IMR-90 (cell line): ENCODE measurements around the gene SLC2A13. TPM values are rescaled to one million over a fixed set of nuclear protein-coding genes. Genes with fewer than 3 reads are reported as not detected.

Experiments
- ATAC-seq: fragments of 200-7000 bp; cut with Tn5 transposase; 2 replicates; pipeline ENCODE4 v1.9.1; 2020; ENCODE audit warnings: low read depth, mild to moderate bottlenecking, moderate library complexity
- BruUV-seq: library from RNA; stranded (reverse); fragments of 400-500 nt; replicated peaks from 2 replicates; lab custom pipeline; 2021; lab: Mats Ljungman, UMichigan
- CTCF ChIA-PET: fragments of 300-600 bp; formaldehyde crosslinking; extraction: SDS; loops from one replicate; lab custom pipeline; 2021; ENCODE audit warnings: antibody characterized with exemption; lab: Yijun Ruan, JAX
- POLR2A ChIA-PET: fragments of 300-600 bp; sonication (Branson Sonifier 250); formaldehyde crosslinking; loops from one replicate; lab custom pipeline; 2022; ENCODE audit warnings: antibody characterized with exemption; ENCODE audit not compliant: unreplicated experiment; lab: Charles Lee
- DNase-seq: peaks from one replicate; pipeline ENCODE4 v3.0.0; 2013
- H2AFZ ChIP-seq: replicated peaks from 2 replicates; pipeline ENCODE3; 2013; ENCODE audit warnings: low read length, mild to moderate bottlenecking; ENCODE audit not compliant: poor library complexity
- H2AK5ac ChIP-seq: 2 replicates; pipeline ENCODE4 v1.6.1; 2013; ENCODE audit warnings: low read depth, low read length, inconsistent platforms
- H2AK9ac ChIP-seq: replicated peaks from 2 replicates; pipeline ENCODE3; 2013; ENCODE audit warnings: mild to moderate bottlenecking, low read depth, low read length, moderate library complexity; ENCODE audit not compliant: poor library complexity
- H2BK120ac ChIP-seq: 2 replicates; pipeline ENCODE4 v1.6.1; 2013; ENCODE audit warnings: low read depth, low read length, inconsistent platforms
- H2BK15ac ChIP-seq: 3 replicates; pipeline ENCODE4 v1.6.1; 2013; ENCODE audit warnings: low read depth, low read length, inconsistent platforms
- H2BK20ac ChIP-seq: 2 replicates; pipeline ENCODE4 v1.6.1; 2013; ENCODE audit warnings: low read depth, mild to moderate bottlenecking, inconsistent platforms, low read length, moderate library complexity
- H2BK5ac ChIP-seq: 2 replicates; pipeline ENCODE4 v1.6.1; 2013; ENCODE audit warnings: mild to moderate bottlenecking, low read depth, low read length, inconsistent platforms; ENCODE audit not compliant: poor library complexity, severe bottlenecking
- H3K14ac ChIP-seq: replicated peaks from 2 replicates; pipeline ENCODE4 v1.6.1; 2013; ENCODE audit warnings: low read depth, low read length, inconsistent platforms
- H3K18ac ChIP-seq: 2 replicates; pipeline ENCODE4 v1.6.1; 2013; ENCODE audit warnings: low read depth, low read length, control low read depth
- H3K23ac ChIP-seq: 2 replicates; pipeline ENCODE4 v1.6.1; 2013; ENCODE audit warnings: low read depth, low read length, inconsistent platforms
- H3K27ac ChIP-seq: 2 replicates; pipeline ENCODE4 v1.5.1; 2013; ENCODE audit warnings: mild to moderate bottlenecking, control low read depth, low read length; ENCODE audit not compliant: insufficient read depth
- H3K27me3 ChIP-seq: 2 replicates; pipeline ENCODE4 v1.6.1; 2013; ENCODE audit warnings: low read length; ENCODE audit not compliant: control insufficient read depth, insufficient read depth
- H3K36me3 ChIP-seq: 2 replicates; pipeline ENCODE4 v1.6.1; 2013; ENCODE audit warnings: low read length, mixed read lengths; ENCODE audit not compliant: control insufficient read depth, insufficient read depth
- H3K4ac ChIP-seq: 2 replicates; pipeline ENCODE4 v1.6.1; 2013; ENCODE audit warnings: low read depth, low read length, inconsistent platforms
- H3K4me1 ChIP-seq: 2 replicates; pipeline ENCODE4 v1.6.1; 2013; ENCODE audit warnings: low read length, mixed read lengths; ENCODE audit not compliant: control insufficient read depth, insufficient read depth
- H3K4me2 ChIP-seq: 2 replicates; pipeline ENCODE4 v1.6.1; 2013; ENCODE audit warnings: low read depth, mild to moderate bottlenecking, control low read depth, low read length, moderate library complexity
- H3K4me3 ChIP-seq: 2 replicates; pipeline ENCODE4 v1.5.1; 2013; ENCODE audit warnings: low read depth, mild to moderate bottlenecking, control low read depth, low read length, moderate library complexity; ENCODE audit not compliant: insufficient read depth
- H3K56ac ChIP-seq: 2 replicates; pipeline ENCODE4 v1.6.1; 2013; ENCODE audit warnings: low read length, inconsistent platforms; ENCODE audit not compliant: insufficient read depth; ENCODE audit errors: extremely low read depth
- H3K79me1 ChIP-seq, 2 experiments: 2 replicates each; pipeline ENCODE4 v1.6.1; 2013; ENCODE audit warnings: low read length in 2 of 2, inconsistent platforms in 1 of 2, low read depth in 1 of 2
- H3K9ac ChIP-seq: 2 replicates; pipeline ENCODE4 v1.6.1; 2013; ENCODE audit warnings: low read depth, low read length, control low read depth
- H3K9me1 ChIP-seq: 2 replicates; pipeline ENCODE4 v1.6.1; 2013; ENCODE audit warnings: low read length, inconsistent platforms; ENCODE audit not compliant: insufficient read depth
- H3K9me3 ChIP-seq: 2 replicates; pipeline ENCODE4 v1.6.1; 2013; ENCODE audit warnings: low read length; ENCODE audit not compliant: control insufficient read depth, insufficient read depth
- H4K20me1 ChIP-seq: 2 replicates; pipeline ENCODE4 v1.6.1; 2013; ENCODE audit warnings: low read length, inconsistent platforms; ENCODE audit not compliant: insufficient read depth
- H4K5ac ChIP-seq: 2 replicates; pipeline ENCODE4 v1.6.1; 2013; ENCODE audit warnings: mild to moderate bottlenecking, low read depth, low read length, control low read depth
- H4K8ac ChIP-seq, 2 experiments: 2 replicates each; pipeline ENCODE4 v1.6.1; 2013; ENCODE audit warnings: low read depth in 2 of 2, low read length in 2 of 2, control low read depth in 1 of 2, inconsistent platforms in 1 of 2
- H4K91ac ChIP-seq: 2 replicates; pipeline ENCODE4 v1.6.1; 2013; ENCODE audit warnings: low read depth, low read length, inconsistent platforms; ENCODE audit not compliant: insufficient read depth
- FOS ChIP-seq: fragments of 150-350 bp; IDR thresholded peaks from 2 replicates; pipeline ENCODE4 v1.6.1; 2016; ENCODE audit warnings: low read depth, low read length
- MAZ ChIP-seq: IDR thresholded peaks from 2 replicates; pipeline ENCODE4 v1.6.1; 2012; ENCODE audit warnings: low read depth, mild to moderate bottlenecking, low read length, improper control_type of control experiment, moderate library complexity, borderline replicate concordance
- NFE2L2 ChIP-seq: fragments of 150-350 bp; IDR thresholded peaks from 2 replicates; pipeline ENCODE4 v1.6.1; 2016; ENCODE audit warnings: low read depth, mild to moderate bottlenecking, low read length
- WGBS, 2 experiments: methylation state at CpG; one replicate each; pipeline versions ENCODE4 v1.1.5 to v1.1.7; 2013; ENCODE audit warnings: missing lambda C conversion rate in 2 of 2; ENCODE audit not compliant: insufficient read length in 1 of 2; ENCODE audit errors: extremely low coverage in 2 of 2; 5-methylcytosine and 5-hydroxymethylcytosine counted together
- dilution Hi-C: fragments of 300-500 bp; cut with HindIII; formaldehyde crosslinking; loops from one replicate; pipeline ENCODE4 v1.14.3; 2018; ENCODE audit warnings: low sequenced_read_pairs; ENCODE audit not compliant: unreplicated experiment
- in situ Hi-C: fragments of 300-500 bp; cut with MboI; formaldehyde crosslinking; loops from 3 replicates; pipeline ENCODE4 v1.14.3; 2019; ENCODE audit warnings: low sequenced_read_pairs, inconsistent platforms, mixed read lengths
- intact Hi-C: fragments of 100-400 bp; cut with micrococcal nuclease; formaldehyde crosslinking; loops from 2 replicates; pipeline ENCODE4 v1.10.0; 2022
- polyA plus RNA-seq, 3 experiments: library from polyadenylated mRNA; depleted of rRNA; stranded (reverse); fragments of >200 nt; gene quantifications; 2 replicates each; pipeline ENCODE4 v1.2.3, GENCODE V29; 2012; ENCODE audit warnings: low replicate concordance in 1 of 3
- total RNA-seq: library from RNA; depleted of rRNA; stranded (reverse); fragments of >200 nt; gene quantifications from 2 replicates; pipeline ENCODE4 v1.2.3, GENCODE V29; 2012

Gene SLC2A13
- total and polyA plus RNA-seq, 2 of the 4 experiments (the other 2 are of a cell fraction) = 1.5 to 3.9 TPM

DNA sequence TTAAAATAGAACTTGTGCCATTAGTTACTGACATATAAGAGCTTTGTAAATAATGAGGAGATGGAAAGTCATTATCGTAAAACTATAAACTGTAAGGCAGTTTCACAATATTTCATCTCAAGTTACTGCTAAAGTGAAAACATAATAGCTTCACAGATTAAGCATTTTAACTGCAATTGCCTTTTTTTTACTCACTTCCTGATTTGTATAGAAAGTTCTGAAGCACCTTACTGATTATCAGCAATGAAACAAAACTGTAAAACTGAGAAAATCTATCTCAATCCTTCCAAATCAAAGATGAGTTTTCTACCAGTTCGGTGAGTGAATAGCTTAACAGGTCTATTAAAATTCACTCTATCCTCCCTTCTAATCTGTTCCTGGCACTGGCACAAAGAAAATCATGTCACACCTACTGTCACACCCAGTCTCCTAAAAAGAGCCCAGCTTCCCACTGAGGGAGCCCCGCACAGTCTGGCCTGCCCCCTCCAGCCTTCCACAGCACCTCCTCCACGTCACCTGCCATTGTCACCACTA lies 324.9 kb downstream of the SLC2A13 start:
- ChIA-PET POLR2A (no interaction called here), CTCF (no interaction called here)
- WGBS, 2 experiments = no CpG with 5 or more reads among the region's 4 CpGs
- Histone ChIP-seq H2BK15ac (no peak overlapping the region), H3K9ac (no peak overlapping the region), H3K4me1 (no peaks in the 10 kb centered on the region), H4K5ac (no peak overlapping the region), H3K27me3 (no peaks in the 10 kb centered on the region), H3K9me3 (no peaks in the 10 kb centered on the region), H3K4ac (no peak overlapping the region), H2AK5ac (no peak overlapping the region), H2BK120ac (no peak overlapping the region), H3K18ac (no peak overlapping the region), H4K8ac (no peak overlapping the region), H2BK20ac (no peak overlapping the region), H3K4me3 (no peak overlapping the region), H3K14ac (no peak overlapping the region), H3K27ac (no peak overlapping the region), H4K20me1 (no peaks in the 10 kb centered on the region), H3K36me3 (no peaks in the 10 kb centered on the region), H3K23ac (no peak overlapping the region), H3K9me1 (no peaks in the 10 kb centered on the region), H3K56ac (no peak overlapping the region), H3K4me2 (no peak overlapping the region; the same call in 1 of the 2 replicates), H2BK5ac (no peak overlapping the region), H2AK9ac (no peak overlapping the region), H4K91ac (no peak overlapping the region), H3K79me1 (no peaks in the 10 kb centered on the region), H2AFZ (no peak overlapping the region)
- ATAC-seq (no peak), DNase-seq (no peak)
- BruUV-seq = no TSS peak
- TF ChIP-seq FOS = no peak
- TF ChIP-seq NFE2L2 = no peak
- TF ChIP-seq MAZ = no peak
- in situ Hi-C loops (no loop called here), dilution Hi-C loops (no loop called here), intact Hi-C loops (no loop called here)
